HTERT RPE-1 (cell line): Measurements from ENCODE around the gene RETREG1.

ENCODE experiments used
- in situ Hi-C: fragments of 300-500 bp; cut with MboI; formaldehyde crosslinking; loops from 4 replicates; pipeline ENCODE4 v1.14.3; 2020; ENCODE audit warnings: low sequenced_read_pairs

The RETREG1 gene

DNA sequence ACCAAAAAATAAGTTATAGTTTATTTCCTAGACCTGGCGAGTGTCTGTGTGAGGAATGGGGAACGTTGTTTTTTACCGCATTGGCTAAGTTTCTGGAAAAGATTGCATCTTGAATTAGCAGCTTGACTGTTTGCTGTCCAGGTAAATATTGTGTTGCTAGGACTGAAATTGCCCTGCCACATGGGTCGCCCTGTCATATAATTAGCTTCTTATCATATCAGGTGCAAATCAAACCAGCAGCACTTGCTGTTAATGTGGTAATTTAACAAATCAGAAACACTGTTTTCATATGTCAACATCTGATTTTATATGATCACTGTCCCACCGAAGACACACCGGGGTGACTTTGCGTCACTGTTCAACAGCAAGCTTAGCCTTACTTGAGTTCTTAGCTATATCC lies 87.5 kb downstream of the RETREG1 start:
- in situ Hi-C loops = no loop called here

DNA sequence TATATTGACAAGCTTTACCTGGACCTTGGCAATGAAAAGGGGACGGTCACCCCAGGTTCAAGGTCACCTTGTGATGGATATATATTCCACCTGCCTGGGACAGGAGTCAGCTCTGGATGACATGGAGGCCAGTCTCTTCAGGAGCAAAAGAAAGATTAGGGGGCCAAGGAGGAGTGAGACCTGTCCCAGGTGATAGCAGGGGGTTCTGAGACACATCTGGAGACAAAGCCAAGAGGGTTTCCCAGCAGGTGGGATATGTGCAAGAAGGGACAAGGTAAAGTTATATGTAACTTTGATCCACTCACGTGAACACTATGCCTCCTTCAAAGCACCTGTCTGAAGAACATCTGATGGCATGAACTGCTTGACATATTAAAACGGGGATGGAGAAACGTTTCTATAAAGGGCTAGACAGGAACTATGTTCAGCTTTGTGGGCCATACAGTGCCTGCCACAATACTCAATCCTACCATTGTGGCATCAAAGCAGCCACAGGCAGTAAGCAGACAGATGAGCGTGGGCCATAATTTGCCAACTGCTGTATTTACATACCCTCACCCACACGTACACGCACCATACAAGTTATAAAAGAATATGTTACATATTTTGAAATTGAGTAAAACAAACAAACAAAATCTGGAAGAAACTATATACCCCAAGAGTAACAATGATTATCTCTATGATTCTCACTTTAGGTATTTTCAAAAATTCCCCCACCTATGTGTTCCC lies 88.3 kb downstream of the RETREG1 start:
- in situ Hi-C loops = no loop called here

DNA sequence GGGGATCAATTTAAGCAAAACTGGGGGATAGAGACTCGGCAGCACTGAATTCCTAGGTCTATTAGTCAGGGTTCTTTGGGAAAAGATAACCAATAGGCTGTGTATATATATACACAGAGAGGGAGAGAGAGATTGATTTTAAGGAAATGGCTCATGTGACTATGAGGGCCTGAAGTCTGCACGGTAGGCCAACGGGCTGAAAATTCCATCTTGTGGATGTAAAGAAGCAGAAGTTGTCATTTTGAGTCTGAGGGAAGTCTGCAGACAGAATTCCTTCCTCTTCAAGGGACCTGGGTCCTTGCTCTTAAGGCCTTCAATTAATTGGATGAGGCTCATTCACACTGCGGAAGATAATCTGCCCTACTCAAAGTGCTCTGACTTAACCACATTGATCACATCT lies 91.1 kb downstream of the RETREG1 start:
- in situ Hi-C loops = no loop called here

DNA sequence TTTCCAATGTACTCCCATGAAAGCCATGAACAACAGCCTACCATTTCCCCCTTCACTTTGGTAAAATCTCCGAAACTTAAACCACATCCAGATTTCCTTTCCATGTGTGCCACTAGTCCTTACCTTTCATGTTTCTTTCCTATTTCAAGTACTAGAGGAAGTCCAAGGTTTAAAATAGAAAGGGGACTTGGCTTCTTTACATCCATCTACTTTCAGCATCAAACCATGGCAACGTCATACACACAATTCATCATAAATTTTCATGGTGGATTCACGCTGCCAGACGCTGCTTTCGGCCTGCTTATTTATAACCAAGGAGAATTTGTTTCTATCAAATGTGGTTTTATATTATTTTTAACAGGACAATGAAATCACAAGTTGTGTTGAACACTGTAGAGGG lies 92.5 kb downstream of the RETREG1 start:
- in situ Hi-C loops = no loop called here

DNA sequence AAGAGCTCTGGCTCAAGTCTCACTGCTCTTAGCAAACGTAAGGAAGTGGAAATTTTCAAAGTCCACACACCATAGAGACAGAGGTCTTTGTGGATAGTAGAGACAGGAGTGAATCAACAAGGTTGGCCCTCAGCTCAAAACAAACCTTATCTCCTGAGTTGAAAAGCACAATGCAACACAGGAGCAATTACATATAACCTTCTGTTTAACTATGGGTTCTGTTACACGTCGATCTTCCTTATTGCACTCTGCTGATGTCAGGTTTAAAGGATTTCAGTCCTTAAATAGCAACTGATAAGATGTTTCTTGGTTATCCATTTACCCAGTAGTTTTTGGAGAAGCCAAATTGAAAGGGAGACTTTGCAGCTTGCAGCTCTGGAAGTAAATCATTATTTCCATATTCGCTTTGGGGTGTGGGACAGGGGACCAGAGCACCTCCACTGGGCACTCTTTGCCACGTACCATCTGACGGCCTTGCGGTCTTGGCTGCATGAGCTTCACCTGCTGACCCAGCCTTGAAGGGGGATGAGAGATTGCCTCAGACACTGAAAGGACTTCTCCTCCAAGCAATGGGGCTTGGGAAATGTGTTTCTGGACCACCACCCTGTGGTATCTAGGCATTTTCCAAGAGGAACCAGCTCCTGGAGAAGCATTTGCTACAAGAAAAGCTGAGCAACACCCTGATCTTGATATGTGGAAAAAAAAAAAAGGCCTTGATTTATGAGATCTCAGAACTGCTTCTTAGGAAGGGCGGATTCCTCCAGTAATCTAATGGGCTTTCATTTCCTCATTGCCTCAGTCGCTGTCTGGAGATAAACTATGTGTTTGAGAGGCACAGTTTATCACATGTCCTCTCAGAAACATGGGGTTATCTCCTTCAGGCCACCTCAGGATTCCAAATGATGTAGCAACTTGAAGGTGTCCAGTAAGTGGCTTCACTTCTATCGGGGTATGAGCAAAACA lies 95.0 kb downstream of the RETREG1 start:
- in situ Hi-C loops = no loop called here

DNA sequence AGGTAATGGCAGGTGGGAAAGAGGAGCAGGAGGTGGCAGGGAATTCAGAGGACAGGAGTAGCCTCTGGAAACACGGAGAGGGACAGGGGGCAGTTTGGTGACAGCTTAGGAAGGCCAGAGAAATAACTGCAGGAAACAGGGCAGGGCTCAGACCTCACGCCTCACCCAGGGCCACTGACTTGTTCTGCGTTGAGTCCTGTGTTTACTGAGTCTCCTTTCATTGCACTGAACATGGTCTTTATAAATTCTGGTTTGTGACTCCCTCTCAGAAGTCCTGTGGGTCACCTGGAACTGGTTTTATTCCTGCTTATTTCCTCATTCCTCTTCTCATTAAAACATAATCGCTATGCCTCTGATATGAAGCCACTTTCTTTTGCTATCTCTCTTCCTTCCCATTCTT lies 96.0 kb downstream of the RETREG1 start:
- in situ Hi-C loops = no loop called here

DNA sequence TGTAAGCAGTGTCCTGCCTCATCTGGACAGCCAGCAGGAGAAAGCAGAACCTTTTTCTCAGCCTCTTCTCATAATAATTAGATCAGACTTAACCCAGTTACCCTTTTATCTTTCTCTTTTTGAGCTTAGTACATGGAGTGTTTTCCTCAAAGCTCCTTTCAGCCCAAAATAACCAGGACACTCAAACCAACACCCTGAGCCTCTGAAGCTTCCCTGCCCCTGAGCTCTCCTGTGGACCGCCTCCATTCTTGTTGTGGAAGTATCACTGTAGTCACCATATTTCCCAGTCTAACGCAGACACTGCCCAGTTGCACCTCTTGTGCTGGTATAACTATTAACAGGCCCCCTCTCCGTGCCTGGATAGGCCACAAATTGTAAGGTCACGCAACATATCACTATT lies 97.4 kb downstream of the RETREG1 start:
- in situ Hi-C loops = no loop called here

DNA sequence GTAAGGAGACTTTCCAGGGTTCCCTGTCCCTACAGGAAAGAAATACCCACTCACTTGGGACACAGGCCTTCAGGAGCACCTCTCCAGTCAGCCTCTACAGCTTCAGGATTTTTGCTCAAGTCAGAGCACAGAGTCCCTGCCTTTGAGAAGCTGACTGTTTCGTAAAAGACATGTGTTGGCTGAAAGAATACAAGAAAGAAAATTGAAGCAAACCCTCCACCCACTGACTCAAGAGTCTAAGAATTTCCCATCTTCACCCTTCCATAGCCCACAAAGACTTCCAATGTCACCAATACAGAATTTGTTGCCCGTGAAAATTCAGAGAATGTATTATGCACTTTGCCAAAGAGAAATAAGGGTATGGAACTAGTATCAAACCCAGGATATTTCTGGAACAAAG lies 98.2 kb downstream of the RETREG1 start:
- in situ Hi-C loops = no loop called here

DNA sequence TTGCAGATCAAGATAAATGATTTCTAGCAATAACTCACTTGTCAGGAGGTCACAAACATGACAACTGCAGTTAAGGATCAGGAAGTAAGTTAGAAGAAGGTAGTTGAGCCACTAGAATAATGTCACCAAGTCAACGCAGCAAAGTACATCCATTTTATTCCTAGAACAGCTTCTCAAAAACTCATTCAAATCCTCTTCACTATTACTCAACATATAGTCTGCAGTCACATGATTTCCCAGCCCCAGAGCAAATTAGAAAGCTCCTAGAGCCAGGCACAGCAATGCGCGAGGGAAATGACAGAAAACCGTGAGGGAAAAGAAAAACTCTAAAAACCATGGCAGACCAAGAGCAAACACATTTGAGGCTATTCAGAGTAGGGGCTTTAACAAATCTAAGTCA lies 101.3 kb downstream of the RETREG1 start:
- in situ Hi-C loops = no loop called here

DNA sequence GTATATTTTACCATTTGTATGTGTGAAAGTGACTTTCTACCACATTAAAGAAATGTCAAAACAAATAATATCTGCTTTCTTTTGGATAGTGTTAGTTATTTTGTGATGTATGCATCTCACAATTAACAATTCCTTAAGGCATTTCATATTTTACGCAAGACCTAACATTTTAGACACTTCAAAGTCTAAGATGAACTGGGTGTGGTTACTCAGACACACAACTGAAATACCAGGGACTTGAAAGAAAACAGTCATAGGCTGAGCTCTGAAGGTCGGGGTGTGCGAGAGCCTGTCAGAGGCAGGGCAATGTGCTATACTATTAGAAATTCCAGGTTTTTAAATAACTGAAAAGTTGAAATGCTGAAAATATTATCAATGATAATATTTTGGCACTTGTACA lies 106.7 kb downstream of the RETREG1 start:
- in situ Hi-C loops = no loop called here

DNA sequence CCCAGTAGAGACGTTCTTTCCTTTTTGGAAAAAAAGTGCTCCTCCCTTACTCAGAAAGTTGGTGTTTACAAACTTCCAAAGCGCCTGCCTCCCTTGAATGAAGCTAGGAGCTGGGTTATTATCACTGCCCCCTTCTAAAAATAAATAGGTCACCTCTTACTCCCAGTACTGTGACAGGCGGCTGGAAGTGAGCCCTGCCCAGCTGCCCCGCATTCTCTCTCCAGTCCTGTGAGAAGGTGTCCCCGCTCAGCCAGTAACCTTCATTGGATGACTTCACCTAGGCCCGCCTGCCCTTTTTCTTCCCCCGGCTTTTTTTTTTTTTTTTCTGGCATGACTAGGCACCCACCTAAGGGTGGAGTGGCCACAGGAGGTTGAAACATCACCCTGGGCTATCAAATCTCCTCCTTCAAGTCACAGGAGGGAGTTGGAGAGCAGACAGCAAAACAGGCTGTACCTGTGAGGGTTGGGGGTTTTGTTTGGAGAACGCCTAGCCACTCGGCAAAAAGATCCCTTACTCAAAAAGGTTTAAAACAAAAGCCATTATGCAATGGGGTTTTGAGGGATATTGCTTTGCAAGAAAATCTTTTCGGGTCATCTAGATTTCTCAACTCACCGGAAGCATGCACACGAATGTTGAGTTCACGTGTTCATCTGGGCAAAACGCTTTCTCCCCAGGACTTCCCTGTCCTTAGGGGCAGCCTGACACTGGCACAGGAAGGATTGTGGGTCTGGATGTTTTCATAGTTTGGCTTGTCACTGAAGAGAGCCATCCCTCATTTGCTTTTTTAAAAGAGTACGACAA lies 107.9 kb downstream of the RETREG1 start:
- in situ Hi-C loops = no loop called here

DNA sequence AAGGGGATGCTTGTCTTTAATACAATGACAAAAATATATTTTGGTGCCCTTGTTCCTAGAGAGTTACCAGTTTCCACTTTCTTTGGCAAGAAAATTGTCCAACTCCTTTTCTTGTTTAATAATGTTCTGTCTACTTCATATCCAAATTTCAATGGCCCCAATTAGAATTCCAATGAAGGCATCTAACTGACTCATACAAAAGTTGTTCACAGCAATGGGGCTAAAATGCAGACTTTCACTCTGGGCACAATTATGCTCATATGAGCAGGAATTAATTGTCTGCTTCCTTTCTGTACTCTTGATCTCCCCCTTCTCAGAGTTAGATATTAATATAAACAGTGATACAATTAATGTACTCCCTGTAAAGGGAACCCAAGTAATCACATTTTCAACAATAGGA lies 109.1 kb downstream of the RETREG1 start:
- in situ Hi-C loops = no loop called here

DNA sequence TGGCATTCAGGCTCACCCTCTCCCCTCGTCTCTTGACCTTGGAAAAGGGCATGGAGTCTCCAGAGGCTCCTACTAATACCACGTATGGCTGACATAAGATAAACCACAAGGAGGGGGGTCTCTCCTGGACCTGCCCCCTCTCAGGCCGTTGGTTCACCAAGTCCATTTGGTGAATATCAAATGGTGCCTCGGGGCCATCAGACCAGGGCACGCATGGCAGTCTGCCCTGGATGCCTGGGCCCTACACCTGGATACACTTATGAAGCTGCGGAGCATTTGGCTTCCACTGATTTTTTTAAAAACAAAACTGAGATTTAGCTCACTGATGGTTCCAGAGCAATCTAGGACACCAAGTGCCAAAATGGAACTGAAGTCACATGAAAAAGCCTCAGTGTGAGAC lies 110.9 kb downstream of the RETREG1 start:
- in situ Hi-C loops = no loop called here

DNA sequence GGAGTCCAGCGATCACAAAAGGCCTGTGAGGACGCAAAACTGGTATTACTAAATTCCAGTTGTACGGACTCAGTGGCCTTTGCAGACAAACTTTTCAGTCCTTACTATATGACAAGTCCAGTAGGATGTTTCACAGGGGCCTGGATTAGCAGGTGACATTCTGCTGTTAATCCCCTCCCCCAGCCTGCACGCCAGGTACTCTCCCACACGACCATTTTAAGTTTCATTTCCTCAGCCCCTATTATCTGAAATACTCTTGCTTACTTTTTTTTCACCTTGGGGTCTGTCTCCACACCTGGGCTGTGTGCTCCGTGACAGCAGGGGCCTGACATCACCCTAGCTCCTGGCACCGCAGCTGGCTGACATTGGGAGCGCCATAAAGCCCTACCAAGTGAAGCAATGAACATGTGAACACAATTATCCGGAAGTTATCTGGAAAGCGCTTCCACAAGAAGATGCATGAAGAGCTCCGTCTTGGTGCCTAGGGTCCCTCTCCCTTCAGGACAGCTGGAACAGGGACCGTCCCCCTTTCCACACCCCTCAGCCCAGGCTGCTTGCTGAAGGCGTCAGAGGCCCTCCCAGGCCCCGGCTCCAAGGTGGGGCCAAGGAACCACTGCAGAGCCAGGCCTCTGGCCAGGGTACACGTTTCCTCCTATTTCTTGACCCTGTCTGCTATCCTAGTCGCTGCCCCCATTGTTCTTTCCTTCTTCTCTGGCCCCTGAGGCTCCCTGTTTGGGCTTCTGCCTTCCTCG lies 111.5 kb downstream of the RETREG1 start:
- in situ Hi-C loops = no loop called here

DNA sequence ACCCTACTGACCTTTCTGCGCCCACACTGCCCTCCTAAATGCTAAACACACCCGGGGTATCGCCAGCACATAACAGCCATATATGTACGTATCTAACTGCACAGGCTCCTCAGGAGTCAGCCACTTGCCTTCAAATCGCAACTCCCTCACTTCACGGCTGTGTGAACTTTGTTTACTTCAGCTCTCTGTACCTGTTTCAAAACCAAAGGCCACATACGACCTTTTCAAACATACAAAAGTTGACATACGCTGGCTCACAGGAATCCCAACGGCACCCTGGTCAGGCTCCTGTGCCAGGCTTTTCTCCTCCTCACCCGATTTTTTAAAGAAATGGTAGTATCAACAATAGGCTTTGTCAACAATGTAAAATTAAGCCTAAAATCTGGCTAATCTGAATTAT lies 112.2 kb downstream of the RETREG1 start:
- in situ Hi-C loops = no loop called here

DNA sequence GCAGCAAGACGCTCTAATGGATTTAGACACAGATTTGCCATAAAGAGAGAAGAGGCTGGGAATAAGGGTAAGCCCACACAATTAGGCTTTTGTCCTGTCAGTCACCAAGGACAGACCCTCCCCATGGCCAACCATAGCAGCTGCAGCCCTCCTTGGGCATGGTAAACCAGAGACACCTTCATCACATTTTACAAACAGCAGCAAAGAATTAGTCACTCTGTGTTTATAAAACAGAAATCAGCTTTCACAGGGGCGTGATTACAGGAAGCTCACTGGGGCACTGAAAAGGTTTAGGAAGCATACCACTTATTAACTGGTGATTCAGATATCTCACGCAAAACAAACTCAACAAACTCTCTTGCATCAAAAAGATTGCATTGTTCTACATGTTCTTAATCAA lies 113.9 kb downstream of the RETREG1 start:
- in situ Hi-C loops = no loop called here

DNA sequence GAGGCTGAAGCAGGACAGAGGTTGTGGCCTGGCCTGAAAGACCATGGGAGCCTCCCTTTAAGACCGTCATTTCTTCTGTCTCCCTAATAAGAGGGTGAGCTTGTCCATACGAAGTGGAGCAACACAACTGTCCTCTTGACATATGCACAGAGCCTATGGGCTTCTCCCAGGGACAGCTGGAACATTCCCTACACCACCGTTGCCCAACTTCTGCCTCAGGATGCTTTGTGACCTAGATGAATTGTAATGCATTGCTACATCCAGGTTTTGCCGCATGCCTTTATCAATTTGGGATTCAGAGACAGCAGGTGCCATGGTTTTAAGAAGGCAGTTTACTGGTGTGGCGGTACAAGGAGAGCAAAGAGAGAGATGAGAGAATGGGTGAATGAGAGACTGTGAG lies 116.8 kb downstream of the RETREG1 start:
- in situ Hi-C loops = no loop called here

DNA sequence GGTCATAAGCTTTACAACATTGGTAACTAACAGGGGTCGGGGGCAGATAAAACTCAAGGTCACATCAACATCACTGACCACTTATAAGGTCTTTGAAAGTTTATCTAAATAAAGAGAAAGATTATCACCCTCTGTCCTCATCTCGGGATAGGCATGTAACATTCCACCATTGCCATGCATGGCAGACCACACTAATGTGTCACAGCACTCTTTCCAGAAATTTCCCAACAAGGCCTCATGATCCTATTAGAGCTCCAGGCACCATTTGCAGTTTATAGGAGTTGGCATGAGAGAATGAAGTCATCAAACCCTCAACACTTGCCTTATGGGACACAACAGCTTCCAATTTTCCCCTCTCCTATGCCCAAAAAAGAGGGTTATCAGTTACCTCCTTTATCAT lies 119.3 kb downstream of the RETREG1 start:
- in situ Hi-C loops = no loop called here

DNA sequence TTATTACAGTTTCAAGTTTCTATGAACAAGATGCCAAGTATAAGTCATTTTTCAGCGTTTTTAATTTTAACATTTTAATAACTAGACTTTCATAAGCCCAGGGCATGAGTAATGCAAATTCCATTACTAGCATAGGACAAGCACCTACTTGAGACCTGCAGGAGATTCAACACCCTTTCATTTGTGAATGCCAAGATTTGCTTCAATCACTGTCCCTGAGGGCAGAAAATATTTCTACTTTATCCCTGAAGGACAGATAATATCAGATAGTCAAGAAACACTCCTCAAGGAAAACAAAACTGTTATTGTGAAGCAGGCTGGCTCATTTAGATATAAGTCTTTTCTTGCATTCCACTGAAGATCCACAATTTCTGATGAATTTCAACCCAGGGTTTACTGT lies 123.5 kb downstream of the RETREG1 start:
- in situ Hi-C loops = no loop called here

DNA sequence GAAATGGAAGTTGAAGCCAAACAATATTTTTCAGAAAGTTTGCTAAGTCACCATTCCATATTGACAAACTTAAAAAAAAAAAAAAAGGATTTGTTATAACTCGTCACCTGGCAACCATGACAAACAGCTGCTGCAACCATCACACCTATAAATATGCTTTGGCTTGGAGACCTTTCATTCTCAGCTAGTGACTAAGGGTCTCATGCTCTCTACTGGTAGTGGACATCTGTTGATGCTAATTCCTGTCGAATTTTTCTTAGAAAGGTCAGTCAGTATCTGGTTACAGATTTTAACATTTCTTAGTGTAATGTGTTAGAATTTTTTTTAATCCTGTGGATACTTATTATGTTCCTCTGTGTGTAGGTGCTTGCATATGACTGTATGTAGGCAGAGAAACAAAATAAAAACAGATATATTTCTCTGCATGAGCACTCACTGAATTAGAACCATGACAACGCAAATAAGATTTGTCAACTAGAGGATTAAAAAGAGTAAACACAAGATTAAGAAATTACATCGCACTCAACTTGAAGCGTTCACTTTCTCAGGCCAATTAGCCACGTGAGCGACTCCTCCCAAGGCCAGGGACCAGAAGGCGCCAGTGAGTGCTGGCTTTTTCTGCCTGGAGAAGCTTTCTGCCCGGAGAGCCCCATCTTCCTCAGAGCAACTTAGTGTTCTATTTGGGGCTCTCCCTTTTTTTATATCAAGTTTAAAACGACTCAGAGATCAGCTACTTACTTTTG lies 124.2 kb downstream of the RETREG1 start:
- in situ Hi-C loops = no loop called here
